Sigmoid colon (tissue), 4 donors: ENCODE results near the gene BACE2.

ENCODE experiments used
- EP300 ChIP-seq, 4 donors: sonication (generic); formaldehyde crosslinking; IDR thresholded peaks; one replicate each; pipeline ENCODE4 v1.6.1; 2017; ENCODE audit warnings: antibody characterized with exemption in 4 of 4
- POLR2A ChIP-seq, 2 donors: fragments of 450-650 bp; IDR thresholded peaks; one replicate each; pipeline ENCODE4 v1.6.1; 2016; ENCODE audit warnings: antibody characterized with exemption in 2 of 2, mild to moderate bottlenecking in 2 of 2, moderate library complexity in 2 of 2
- POLR2AphosphoS5 ChIP-seq, 4 donors: sonication (generic); formaldehyde crosslinking; IDR thresholded peaks; one replicate each; pipeline ENCODE4 v1.6.1; 2017; ENCODE audit warnings: antibody characterized with exemption in 4 of 4
- TF ChIP-seq, protein P1 (sequence below), 4 experiments: fragments of 450-650 bp in 3 of 4; fragments of 200-600 bp in 1 of 4; IDR thresholded peaks; one replicate each; pipeline ENCODE4 v1.5.1; 2016 to 2019; ENCODE audit warnings: antibody characterized with exemption in 4 of 4, mild to moderate bottlenecking in 3 of 4, moderate library complexity in 2 of 4

DNA sequence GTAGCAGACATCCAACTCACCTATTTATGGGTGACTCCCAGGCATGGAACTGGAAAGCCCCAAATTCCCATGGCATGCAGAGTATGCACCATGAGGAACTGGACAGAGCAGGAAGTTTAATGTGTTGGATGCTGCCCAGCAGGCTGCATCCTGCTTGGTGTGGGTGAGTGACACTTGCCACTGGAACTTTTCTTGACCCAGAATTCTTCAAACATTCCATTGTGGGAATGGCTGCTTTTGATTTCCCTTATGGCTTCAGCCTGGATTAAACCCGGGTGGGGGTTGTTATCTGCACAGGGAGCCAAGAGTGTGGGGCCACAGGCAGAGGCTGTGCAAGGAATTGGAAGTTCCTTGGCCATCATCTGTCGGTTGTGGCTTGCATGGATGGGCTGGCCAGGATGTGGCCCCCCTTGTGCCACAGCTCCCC lies 26.9 kb upstream of the BACE2 start:
- TF ChIP-seq, protein P1, sequence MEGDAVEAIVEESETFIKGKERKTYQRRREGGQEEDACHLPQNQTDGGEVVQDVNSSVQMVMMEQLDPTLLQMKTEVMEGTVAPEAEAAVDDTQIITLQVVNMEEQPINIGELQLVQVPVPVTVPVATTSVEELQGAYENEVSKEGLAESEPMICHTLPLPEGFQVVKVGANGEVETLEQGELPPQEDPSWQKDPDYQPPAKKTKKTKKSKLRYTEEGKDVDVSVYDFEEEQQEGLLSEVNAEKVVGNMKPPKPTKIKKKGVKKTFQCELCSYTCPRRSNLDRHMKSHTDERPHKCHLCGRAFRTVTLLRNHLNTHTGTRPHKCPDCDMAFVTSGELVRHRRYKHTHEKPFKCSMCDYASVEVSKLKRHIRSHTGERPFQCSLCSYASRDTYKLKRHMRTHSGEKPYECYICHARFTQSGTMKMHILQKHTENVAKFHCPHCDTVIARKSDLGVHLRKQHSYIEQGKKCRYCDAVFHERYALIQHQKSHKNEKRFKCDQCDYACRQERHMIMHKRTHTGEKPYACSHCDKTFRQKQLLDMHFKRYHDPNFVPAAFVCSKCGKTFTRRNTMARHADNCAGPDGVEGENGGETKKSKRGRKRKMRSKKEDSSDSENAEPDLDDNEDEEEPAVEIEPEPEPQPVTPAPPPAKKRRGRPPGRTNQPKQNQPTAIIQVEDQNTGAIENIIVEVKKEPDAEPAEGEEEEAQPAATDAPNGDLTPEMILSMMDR (IDR thresholded peaks at IDR 0.05): no peak
- TF ChIP-seq POLR2A (IDR thresholded peaks at IDR 0.05) (no peak), POLR2AphosphoS5 (IDR thresholded peaks at IDR 0.05) (no peak), EP300 (IDR thresholded peaks at IDR 0.05) (no peak)
